ENCODE results near the gene DGCR2.

GRCh38 chr22:19134176-19134831 lies 12.1 kb upstream of the DGCR2 start:
- no peak for TF ChIP-seq CTCF (IDR thresholded peaks at IDR 0.05; ENCODE audit: poor library complexity, severe bottlenecking)
- TF ChIP-seq, protein P1, sequence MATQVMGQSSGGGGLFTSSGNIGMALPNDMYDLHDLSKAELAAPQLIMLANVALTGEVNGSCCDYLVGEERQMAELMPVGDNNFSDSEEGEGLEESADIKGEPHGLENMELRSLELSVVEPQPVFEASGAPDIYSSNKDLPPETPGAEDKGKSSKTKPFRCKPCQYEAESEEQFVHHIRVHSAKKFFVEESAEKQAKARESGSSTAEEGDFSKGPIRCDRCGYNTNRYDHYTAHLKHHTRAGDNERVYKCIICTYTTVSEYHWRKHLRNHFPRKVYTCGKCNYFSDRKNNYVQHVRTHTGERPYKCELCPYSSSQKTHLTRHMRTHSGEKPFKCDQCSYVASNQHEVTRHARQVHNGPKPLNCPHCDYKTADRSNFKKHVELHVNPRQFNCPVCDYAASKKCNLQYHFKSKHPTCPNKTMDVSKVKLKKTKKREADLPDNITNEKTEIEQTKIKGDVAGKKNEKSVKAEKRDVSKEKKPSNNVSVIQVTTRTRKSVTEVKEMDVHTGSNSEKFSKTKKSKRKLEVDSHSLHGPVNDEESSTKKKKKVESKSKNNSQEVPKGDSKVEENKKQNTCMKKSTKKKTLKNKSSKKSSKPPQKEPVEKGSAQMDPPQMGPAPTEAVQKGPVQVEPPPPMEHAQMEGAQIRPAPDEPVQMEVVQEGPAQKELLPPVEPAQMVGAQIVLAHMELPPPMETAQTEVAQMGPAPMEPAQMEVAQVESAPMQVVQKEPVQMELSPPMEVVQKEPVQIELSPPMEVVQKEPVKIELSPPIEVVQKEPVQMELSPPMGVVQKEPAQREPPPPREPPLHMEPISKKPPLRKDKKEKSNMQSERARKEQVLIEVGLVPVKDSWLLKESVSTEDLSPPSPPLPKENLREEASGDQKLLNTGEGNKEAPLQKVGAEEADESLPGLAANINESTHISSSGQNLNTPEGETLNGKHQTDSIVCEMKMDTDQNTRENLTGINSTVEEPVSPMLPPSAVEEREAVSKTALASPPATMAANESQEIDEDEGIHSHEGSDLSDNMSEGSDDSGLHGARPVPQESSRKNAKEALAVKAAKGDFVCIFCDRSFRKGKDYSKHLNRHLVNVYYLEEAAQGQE (IDR thresholded peaks at IDR 0.05; ENCODE audit: borderline replicate concordance) = no peak
- TF ChIP-seq EP300 (conservative IDR thresholded peaks at IDR 0.05; ENCODE audit: poor library complexity, severe bottlenecking) = no peak
- TF ChIP-seq RAD21 (conservative IDR thresholded peaks at IDR 0.05) = no peak
- TF ChIP-seq POLR2AphosphoS5 (IDR thresholded peaks at IDR 0.05) = no peak
